ENCODE measurements around the gene KCNJ4. TPM values are rescaled to one million over a fixed set of nuclear protein-coding genes. Genes with fewer than 3 reads are reported as not detected.

The KCNJ4 gene
- total RNA-seq, 4 donors from 2014 or later, result not detected

DNA sequence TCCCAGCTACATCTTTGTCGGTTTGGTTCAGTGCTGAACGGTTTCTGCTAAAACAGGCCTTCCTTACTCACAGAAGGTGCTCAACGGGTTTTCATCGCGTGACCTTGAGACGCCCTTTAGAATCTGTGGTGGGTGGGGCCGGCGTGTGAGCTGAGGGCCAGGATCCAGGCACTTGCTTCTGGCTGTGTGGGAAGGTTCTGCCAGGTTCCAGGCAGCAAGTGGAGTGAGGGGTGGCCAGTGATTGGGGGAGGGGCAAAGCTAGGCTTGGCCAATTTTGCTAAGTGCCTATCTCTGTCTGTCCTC is 35.2 kb downstream of the KCNJ4 start:
- no peak for DNase-seq
- H3K27ac ChIP-seq, result no peak overlapping the region
- no peaks in the 10 kb centered on the region for H3K27me3 ChIP-seq
- no peaks in the 10 kb centered on the region for H3K9me3 ChIP-seq
- TF ChIP-seq POLR2A (IDR thresholded peaks at IDR 0.05), result no peak
- TF ChIP-seq, protein P1, sequence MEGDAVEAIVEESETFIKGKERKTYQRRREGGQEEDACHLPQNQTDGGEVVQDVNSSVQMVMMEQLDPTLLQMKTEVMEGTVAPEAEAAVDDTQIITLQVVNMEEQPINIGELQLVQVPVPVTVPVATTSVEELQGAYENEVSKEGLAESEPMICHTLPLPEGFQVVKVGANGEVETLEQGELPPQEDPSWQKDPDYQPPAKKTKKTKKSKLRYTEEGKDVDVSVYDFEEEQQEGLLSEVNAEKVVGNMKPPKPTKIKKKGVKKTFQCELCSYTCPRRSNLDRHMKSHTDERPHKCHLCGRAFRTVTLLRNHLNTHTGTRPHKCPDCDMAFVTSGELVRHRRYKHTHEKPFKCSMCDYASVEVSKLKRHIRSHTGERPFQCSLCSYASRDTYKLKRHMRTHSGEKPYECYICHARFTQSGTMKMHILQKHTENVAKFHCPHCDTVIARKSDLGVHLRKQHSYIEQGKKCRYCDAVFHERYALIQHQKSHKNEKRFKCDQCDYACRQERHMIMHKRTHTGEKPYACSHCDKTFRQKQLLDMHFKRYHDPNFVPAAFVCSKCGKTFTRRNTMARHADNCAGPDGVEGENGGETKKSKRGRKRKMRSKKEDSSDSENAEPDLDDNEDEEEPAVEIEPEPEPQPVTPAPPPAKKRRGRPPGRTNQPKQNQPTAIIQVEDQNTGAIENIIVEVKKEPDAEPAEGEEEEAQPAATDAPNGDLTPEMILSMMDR (IDR thresholded peaks at IDR 0.05), result no peak
- peaks cover 0 to 11% (median 3%) of the 10 kb centered on the region in 4 donors for H3K4me1 ChIP-seq
- no peaks in the 10 kb centered on the region for H3K36me3 ChIP-seq
- H3K4me3 ChIP-seq, result no peak overlapping the region

- no peak for TF ChIP-seq POLR2A (IDR thresholded peaks at IDR 0.05)
- TF ChIP-seq, protein P1 (IDR thresholded peaks at IDR 0.05), result no peak
- Histone ChIP-seq H3K4me3 (no peak overlapping the region), H3K36me3 (no peaks in the 10 kb centered on the region), H3K27me3 (no peaks in the 10 kb centered on the region), H3K27ac (no peak overlapping the region), H3K9me3 (no peaks in the 10 kb centered on the region), H3K4me1 (peaks cover 0 to 11% (median 3%) of the 10 kb centered on the region in 4 donors)
- no peak for DNase-seq
These were observed 35.7 kb downstream of the KCNJ4 start for GRCh38 chr22:38419121-38419857.

- H3K36me3 ChIP-seq, result no peaks in the 10 kb centered on the region
- H3K4me1 ChIP-seq, result peaks cover 0 to 9% (median 1%) of the 10 kb centered on the region in 4 donors
- no peaks in the 10 kb centered on the region for H3K27me3 ChIP-seq
- TF ChIP-seq, protein P1 (IDR thresholded peaks at IDR 0.05), result no peak
- TF ChIP-seq POLR2A (IDR thresholded peaks at IDR 0.05), result no peak
- H3K9me3 ChIP-seq, result no peaks in the 10 kb centered on the region
- H3K4me3 ChIP-seq, result no peak overlapping the region
- H3K27ac ChIP-seq, result no peak overlapping the region
- DNase-seq, result no peak
These were observed 36.4 kb downstream of the KCNJ4 start for GRCh38 chr22:38418589-38418988.

DNA sequence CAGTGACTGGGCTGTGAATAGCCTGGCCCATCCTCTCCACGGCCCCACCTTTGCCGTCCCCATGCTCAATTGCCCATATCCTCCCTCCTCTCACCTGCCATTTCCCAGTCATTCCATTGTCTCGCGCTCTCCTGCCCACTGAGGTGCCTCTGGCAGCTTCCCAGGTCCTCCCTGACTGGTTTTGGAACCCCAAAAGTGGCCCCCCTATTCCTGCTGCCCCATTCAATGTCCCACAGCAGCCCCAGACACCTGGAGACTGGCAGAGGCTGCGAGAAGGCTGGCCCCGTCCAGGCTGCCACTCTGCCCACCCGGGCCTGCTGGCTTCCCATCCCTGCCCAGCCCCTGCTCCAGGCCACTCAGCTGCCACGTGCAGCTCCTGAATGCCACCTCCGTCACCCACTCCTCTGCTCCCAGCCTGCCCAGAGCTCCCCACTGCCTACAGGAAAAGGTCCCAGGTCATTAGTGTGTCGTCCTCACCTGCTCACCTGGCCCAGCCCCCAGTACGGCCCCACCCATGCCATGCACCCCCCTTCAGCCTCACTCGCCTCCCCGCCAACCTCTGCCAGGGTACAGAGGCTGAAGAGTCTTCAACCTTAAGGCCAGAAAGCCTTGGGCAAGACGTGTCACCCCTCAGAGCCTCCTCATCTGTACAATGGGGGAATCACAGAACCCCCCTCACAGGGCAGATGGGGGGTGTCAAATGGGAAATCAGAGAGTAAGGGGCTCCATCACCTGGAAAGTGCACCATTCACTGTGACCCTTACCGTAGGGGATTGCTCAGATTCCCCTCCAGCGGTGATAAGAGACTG is 37.5 kb downstream of the KCNJ4 start:
- no peak for DNase-seq
- Histone ChIP-seq H3K9me3 (no peaks in the 10 kb centered on the region), H3K4me3 (no peak overlapping the region), H3K36me3 (no peaks in the 10 kb centered on the region), H3K4me1 (peaks cover 0 to 11% (median 4%) of the 10 kb centered on the region in 4 donors), H3K27ac (no peak overlapping the region), H3K27me3 (no peaks in the 10 kb centered on the region)
- no peak for TF ChIP-seq POLR2A (IDR thresholded peaks at IDR 0.05)
- TF ChIP-seq, protein P1 (IDR thresholded peaks at IDR 0.05), result no peak

DNA sequence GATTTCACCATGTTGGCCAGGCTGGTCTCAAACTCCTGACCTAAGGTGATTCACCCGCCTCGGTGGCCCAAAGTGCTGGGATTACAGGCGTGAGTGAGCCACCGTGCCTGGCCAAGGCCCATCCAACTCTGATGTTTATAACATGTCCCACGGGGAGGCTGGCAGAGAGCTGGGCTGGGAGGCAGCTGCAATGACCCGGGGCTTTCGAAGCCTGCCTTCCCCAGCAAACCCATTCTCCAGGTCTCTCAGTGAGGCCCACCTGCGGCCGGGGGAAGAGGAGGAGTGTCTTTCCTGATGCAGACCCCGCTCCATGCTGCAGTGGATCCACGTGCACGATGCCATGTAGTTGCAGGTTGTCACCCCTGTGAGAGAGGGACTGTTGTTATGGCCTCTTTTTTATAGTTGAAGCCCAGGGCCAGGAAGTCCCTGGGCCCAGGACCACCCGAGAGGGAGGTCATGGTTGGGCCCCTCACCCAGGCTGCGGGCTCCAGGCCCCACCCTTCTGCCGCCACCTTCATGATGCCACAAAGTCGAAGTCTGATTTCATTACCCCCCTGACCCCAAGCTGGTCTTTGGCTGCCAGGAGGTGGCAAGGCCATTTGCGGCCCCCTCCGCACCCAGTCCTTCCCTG is 38.3 kb downstream of the KCNJ4 start:
- Histone ChIP-seq H3K36me3 (no peaks in the 10 kb centered on the region), H3K4me3 (no peak overlapping the region), H3K27me3 (no peaks in the 10 kb centered on the region), H3K4me1 (peaks cover 0 to 14% (median 5%) of the 10 kb centered on the region in 4 donors), H3K9me3 (no peaks in the 10 kb centered on the region), H3K27ac (no peak overlapping the region)
- TF ChIP-seq, protein P1 (IDR thresholded peaks at IDR 0.05), result no peak
- TF ChIP-seq POLR2A (IDR thresholded peaks at IDR 0.05), result no peak
- peak in 1 of 3 donors; percentile 43 for DNase-seq

Measured in Peyer's patch (tissue), 4 donors.